ENCODE measurements around the gene DPM2.

GRCh38 chr9:127895811-127896210 lies 41.8 kb downstream of the DPM2 start:
- TF ChIP-seq EZH2 (IDR thresholded peaks at IDR 0.05; ENCODE audit: low read depth, unreplicated experiment), result no peak
- no peak for TF ChIP-seq POLR2AphosphoS5 (IDR thresholded peaks at IDR 0.05; ENCODE audit: low read depth)
- TF ChIP-seq REST (IDR thresholded peaks at IDR 0.05; ENCODE audit: unreplicated experiment), result no peak
- no peak for TF ChIP-seq CTCF (conservative IDR thresholded peaks at IDR 0.05; ENCODE audit: low read depth in 2 of 2)
- no peak for TF ChIP-seq EZH2phosphoT487 (IDR thresholded peaks at IDR 0.05; ENCODE audit: unreplicated experiment)
- no peak for TF ChIP-seq CREB1 (CRISPR knock-in tag; IDR thresholded peaks at IDR 0.05; ENCODE audit: low read depth)
- no peak for TF ChIP-seq ZNF114 (CRISPR knock-in tag; IDR thresholded peaks at IDR 0.05)
- no peak for TF ChIP-seq STAT1 (IDR thresholded peaks at IDR 0.05; ENCODE audit: unreplicated experiment)
- no peak for TF ChIP-seq ETS1 (IDR thresholded peaks at IDR 0.05)
- TF ChIP-seq ZNF331 (CRISPR knock-in tag; IDR thresholded peaks at IDR 0.05; ENCODE audit: low read depth), result no peak
- TF ChIP-seq JUNB (IDR thresholded peaks at IDR 0.05; ENCODE audit: unreplicated experiment), result no peak
- no peak for TF ChIP-seq NANOG (IDR thresholded peaks at IDR 0.05; ENCODE audit: borderline replicate concordance)
